DOHH2 (cell line): ENCODE data around the gene KCNC1.

Experiments used
- CTCF ChIP-seq: fragments of 200-600 bp; sonication (generic); IDR thresholded peaks from one replicate; pipeline ENCODE4 v1.5.1; 2014; ENCODE audit warnings: antibody characterized with exemption, mild to moderate bottlenecking, low read depth, low read length; ENCODE audit not compliant: poor library complexity, severe bottlenecking
- EZH2phosphoT487 ChIP-seq: fragments of 200-600 bp; sonication (generic); IDR thresholded peaks from 2 replicates; pipeline ENCODE4 v1.6.1; 2017; ENCODE audit warnings: borderline replicate concordance, mild to moderate bottlenecking, antibody characterized with exemption, low read length, moderate library complexity, mixed read lengths

GRCh38 chr11:17796154-17796553 is 61.6 kb downstream of the KCNC1 start:
- TF ChIP-seq CTCF (no peak), EZH2phosphoT487 (no peak)
